Gastroesophageal sphincter (tissue), 3 donors: Measurements from ENCODE around the gene ZNF280A.

ENCODE experiments used
- CTCF ChIP-seq, 4 experiments: fragments of 200-600 bp in 2 of 4; fragments of 450-650 bp in 2 of 4; sonication (generic) in 1 of 4; IDR thresholded peaks; one replicate each; pipeline ENCODE4 v1.5.1; 2017 to 2019; ENCODE audit warnings: antibody characterized with exemption in 4 of 4, mild to moderate bottlenecking in 2 of 4, moderate library complexity in 2 of 4
- POLR2A ChIP-seq, 2 donors: fragments of 450-650 bp; IDR thresholded peaks; one replicate each; pipeline ENCODE4 v1.6.1; 2017; ENCODE audit warnings: antibody characterized with exemption in 2 of 2, mild to moderate bottlenecking in 2 of 2, moderate library complexity in 1 of 2

- no peak for TF ChIP-seq CTCF (IDR thresholded peaks at IDR 0.05)
- no peak for TF ChIP-seq POLR2A (IDR thresholded peaks at IDR 0.05)
Measured at GRCh38 chr22:22521631-22522030, 1.6 kb upstream of the ZNF280A start.
